Ovary (tissue), 9 donors: ENCODE results near the gene CCR3. TPM values are rescaled to one million over a fixed set of nuclear protein-coding genes. Genes with fewer than 3 reads are reported as not detected.

Experiments used
- DNase-seq, 5 donors: peaks; one replicate each; pipeline ENCODE4 v3.0.0-alpha.2; 2019 to 2020
- H3K27ac ChIP-seq, 2 donors: fragments of 200-600 bp; one replicate each; pipeline versions ENCODE4 v1.5.1 to v1.8.0; 2019 to 2022
- H3K27me3 ChIP-seq: fragments of 200-600 bp; one replicate; pipeline ENCODE4 v1.8.0; 2022
- H3K36me3 ChIP-seq: fragments of 200-600 bp; sonication (generic); one replicate; pipeline ENCODE4 v1.5.1; 2019
- H3K4me1 ChIP-seq: one replicate; pipeline ENCODE4 v1.8.1; 2013; ENCODE audit warnings: mild to moderate bottlenecking, moderate library complexity; ENCODE audit not compliant: insufficient read depth
- H3K4me3 ChIP-seq: fragments of 200-600 bp; sonication (generic); one replicate; pipeline ENCODE4 v1.5.1; 2017
- H3K9me3 ChIP-seq, 2 donors: fragments of 200-600 bp in 1 of 2; sonication (generic) in 1 of 2; one replicate each; pipeline versions ENCODE4 v1.5.1 to v1.8.1; 2013 to 2019; ENCODE audit warnings: mild to moderate bottlenecking in 1 of 2, moderate library complexity in 1 of 2
- EP300 ChIP-seq: sonication (generic); formaldehyde crosslinking; IDR thresholded peaks from one replicate; pipeline ENCODE4 v1.6.1; 2017; ENCODE audit warnings: antibody characterized with exemption
- POLR2A ChIP-seq: fragments of 450-650 bp; IDR thresholded peaks from one replicate; pipeline ENCODE4 v1.6.1; 2017; ENCODE audit warnings: antibody characterized with exemption, mild to moderate bottlenecking, moderate library complexity
- WGBS, 3 donors: extraction: QIAGEN DNeasy Blood & Tissue Kit in 1 of 3; methylation state at CpG; one replicate each; pipeline versions ENCODE4 v1.1.5 to v1.1.7; 2013 to 2017; 5-methylcytosine and 5-hydroxymethylcytosine counted together
- intact Hi-C, 4 donors: fragments of 100-400 bp; cut with DNase I; formaldehyde crosslinking; loops; one replicate each; pipeline versions ENCODE4 v1.11.0 to v1.15.1; 2022 to 2023
- polyA plus RNA-seq, 2 donors: library from polyadenylated mRNA; stranded (reverse); fragments of 200-250 nt in 1 of 2; fragments of 350-450 nt in 1 of 2; fragmentation: Illumina TruSeq in 1 of 2; extraction: RNeasy Lipid Tissue Mini Kit (QIAGEN cat#74804) in 1 of 2; gene quantifications; one replicate each; pipeline ENCODE4 v1.2.3, GENCODE V29; 2013 to 2014
- total RNA-seq, 7 donors: library from RNA; depleted of rRNA in 2 of 7; stranded (reverse); fragments of >200 nt in 2 of 7; fragmentation: NEBNext Ultra II Directional in 3 of 7; extraction: Animal tissue kit (Norgen Biotek cat#: 25700) in 3 of 7; gene quantifications; one replicate each; pipeline versions ENCODE4 v1.1.0 to v1.2.4, GENCODE V29; 2016 to 2023
- TF ChIP-seq, protein P1 (sequence below), 3 donors: fragments of 450-650 bp in 2 of 3; fragments of 200-600 bp in 1 of 3; IDR thresholded peaks; one replicate each; pipeline versions ENCODE4 v1.5.1 to v1.8.0; 2016 to 2022; ENCODE audit warnings: antibody characterized with exemption in 3 of 3, mild to moderate bottlenecking in 1 of 3
- donor health status: DM: no; HTN: no; CAD: no; lungs with moderate emphysema.
- donor health status: DM: no; HTN: no; CAD: no.
- donor health status: Bipolar disorder and iron deficiency.
- donor health status: DM: yes; HTN: yes; CAD: no.
- donor health status: DM: no; HTN: no; CAD: no.
- donor health status: DM: yes; HTN: yes; CAD: no.

CCR3 gene
- total and polyA plus RNA-seq, 9 donors: not detected

GRCh38 chr3:46196261-46196957 is 45.9 kb upstream of the CCR3 start:
- DNase-seq: no peak
- H3K27ac ChIP-seq: no peak overlapping the region
- no peaks in the 10 kb centered on the region for H3K36me3 ChIP-seq
- peaks cover 0 to 3% of the 10 kb centered on the region in 2 donors for H3K9me3 ChIP-seq
- 79 to 84% (median 80%) methylated on average over 7 of the region's 7 CpGs for WGBS, 3 donors
- no peak for TF ChIP-seq EP300
- TF ChIP-seq, protein P1, sequence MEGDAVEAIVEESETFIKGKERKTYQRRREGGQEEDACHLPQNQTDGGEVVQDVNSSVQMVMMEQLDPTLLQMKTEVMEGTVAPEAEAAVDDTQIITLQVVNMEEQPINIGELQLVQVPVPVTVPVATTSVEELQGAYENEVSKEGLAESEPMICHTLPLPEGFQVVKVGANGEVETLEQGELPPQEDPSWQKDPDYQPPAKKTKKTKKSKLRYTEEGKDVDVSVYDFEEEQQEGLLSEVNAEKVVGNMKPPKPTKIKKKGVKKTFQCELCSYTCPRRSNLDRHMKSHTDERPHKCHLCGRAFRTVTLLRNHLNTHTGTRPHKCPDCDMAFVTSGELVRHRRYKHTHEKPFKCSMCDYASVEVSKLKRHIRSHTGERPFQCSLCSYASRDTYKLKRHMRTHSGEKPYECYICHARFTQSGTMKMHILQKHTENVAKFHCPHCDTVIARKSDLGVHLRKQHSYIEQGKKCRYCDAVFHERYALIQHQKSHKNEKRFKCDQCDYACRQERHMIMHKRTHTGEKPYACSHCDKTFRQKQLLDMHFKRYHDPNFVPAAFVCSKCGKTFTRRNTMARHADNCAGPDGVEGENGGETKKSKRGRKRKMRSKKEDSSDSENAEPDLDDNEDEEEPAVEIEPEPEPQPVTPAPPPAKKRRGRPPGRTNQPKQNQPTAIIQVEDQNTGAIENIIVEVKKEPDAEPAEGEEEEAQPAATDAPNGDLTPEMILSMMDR (IDR thresholded peaks at IDR 0.05): no peak
- TF ChIP-seq POLR2A: no peak
- intact Hi-C loops: no loop called here
- H3K27me3 ChIP-seq: no peaks in the 10 kb centered on the region
- no peak overlapping the region for H3K4me3 ChIP-seq
- H3K4me1 ChIP-seq: no peaks in the 10 kb centered on the region

DNA sequence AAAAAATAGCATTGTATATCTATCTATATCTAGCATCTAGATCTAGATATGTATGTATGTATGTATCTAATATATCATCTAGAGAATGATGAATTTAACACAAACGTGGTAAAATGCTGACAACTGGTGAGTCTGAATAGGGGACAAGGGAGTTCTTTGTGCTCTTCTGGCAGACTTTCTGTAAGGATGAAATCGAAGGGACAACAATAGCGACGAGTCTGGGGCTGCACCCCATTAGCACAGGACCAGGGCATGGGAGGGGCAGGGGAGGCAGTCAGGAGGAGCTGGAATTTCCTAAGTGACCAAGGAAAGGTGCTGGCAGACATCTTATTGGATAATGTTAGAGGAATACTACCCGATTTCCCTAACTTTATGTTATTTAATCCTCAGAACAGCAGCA is 42.0 kb upstream of the CCR3 start:
- no peaks in the 10 kb centered on the region for H3K4me1 ChIP-seq
- H3K27ac ChIP-seq: no peak overlapping the region
- no peaks in the 10 kb centered on the region for H3K36me3 ChIP-seq
- H3K4me3 ChIP-seq: no peak overlapping the region
- TF ChIP-seq, protein P1 (IDR thresholded peaks at IDR 0.05): no peak
- TF ChIP-seq EP300 (no peak), POLR2A (no peak)
- DNase-seq: no peak
- 72 to 81% (median 73%) methylated on average over 5 of the region's 5 CpGs for WGBS, 3 donors
- H3K27me3 ChIP-seq: no peaks in the 10 kb centered on the region
- intact Hi-C loops: no loop called here
- no peaks in the 10 kb centered on the region for H3K9me3 ChIP-seq

DNA sequence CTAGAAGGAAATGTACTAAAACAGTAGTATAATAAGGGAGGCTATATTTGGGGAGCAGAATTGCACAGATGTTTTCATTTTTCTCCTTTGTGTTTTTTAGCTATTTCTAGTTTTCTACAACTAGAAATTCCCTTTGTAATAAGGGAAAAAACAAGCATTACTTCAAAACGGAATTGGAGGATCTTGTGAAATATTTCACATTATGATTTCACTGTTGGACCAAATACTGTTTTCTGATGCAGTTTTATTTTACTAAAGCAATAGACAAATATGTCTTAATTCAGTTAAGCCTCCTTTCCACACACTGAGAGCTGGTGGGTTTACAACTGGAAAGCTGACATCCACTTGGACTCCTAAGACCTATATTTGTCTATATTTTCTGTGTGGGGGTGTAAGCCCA is 41.5 kb upstream of the CCR3 start:
- H3K27ac ChIP-seq: no peak overlapping the region
- 44 to 54% (median 51%) methylated on average over 1 of the region's 1 CpG for WGBS, 3 donors
- no peak for DNase-seq

DNA sequence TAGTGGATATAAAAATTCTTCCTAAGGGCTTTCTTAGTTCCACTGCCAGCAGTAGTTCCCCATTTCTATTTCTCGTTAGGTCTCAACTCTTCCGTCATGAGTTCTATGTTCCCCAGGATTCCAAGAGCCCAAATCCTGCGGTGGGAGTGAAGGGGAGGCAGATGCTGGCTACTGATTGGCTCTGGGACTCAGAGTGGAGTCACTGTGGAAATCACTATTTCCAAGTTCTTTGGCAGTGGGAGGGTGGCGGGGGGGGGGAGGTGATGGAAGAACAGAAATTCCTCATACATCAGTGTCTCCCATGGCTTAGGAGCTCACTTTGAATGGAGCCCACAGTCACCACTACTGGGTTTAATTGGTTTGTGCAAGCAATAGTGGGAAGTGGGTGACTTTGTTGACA is 39.7 kb upstream of the CCR3 start:
- no peak for TF ChIP-seq EP300
- no peak for TF ChIP-seq POLR2A
- TF ChIP-seq, protein P1 (IDR thresholded peaks at IDR 0.05): no peak
- 78 to 84% (median 80%) methylated on average over 4 of the region's 4 CpGs for WGBS, 3 donors
- DNase-seq: no peak
- H3K36me3 ChIP-seq: no peaks in the 10 kb centered on the region
- H3K9me3 ChIP-seq: no peaks in the 10 kb centered on the region
- no peaks in the 10 kb centered on the region for H3K4me1 ChIP-seq
- no peak overlapping the region for H3K27ac ChIP-seq
- intact Hi-C loops: no loop called here
- no peaks in the 10 kb centered on the region for H3K27me3 ChIP-seq
- no peak overlapping the region for H3K4me3 ChIP-seq

More for the DNA sequence above, 41.5 kb upstream of the CCR3 start:
- intact Hi-C loops: no loop called here
- no peaks in the 10 kb centered on the region for H3K36me3 ChIP-seq
- H3K27me3 ChIP-seq: no peaks in the 10 kb centered on the region
- TF ChIP-seq EP300 (no peak), POLR2A (no peak)
- TF ChIP-seq, protein P1 (IDR thresholded peaks at IDR 0.05): no peak
- no peak overlapping the region for H3K4me3 ChIP-seq
- no peaks in the 10 kb centered on the region for H3K9me3 ChIP-seq
- H3K4me1 ChIP-seq: no peaks in the 10 kb centered on the region
